PFSK-1 (cell line): ENCODE results near the gene EXOC8.

ENCODE experiments used
- FOXP2 ChIP-seq: optimal IDR thresholded peaks from 2 replicates; pipeline ENCODE3; 2011; ENCODE audit warnings: borderline replicate concordance, control low read depth, inconsistent platforms; ENCODE audit not compliant: insufficient read depth; ENCODE audit errors: extremely low read length, extremely low read depth
- POLR2AphosphoS5 ChIP-seq: IDR thresholded peaks from 2 replicates; pipeline ENCODE4 v1.6.1; 2012; ENCODE audit warnings: low read depth, mild to moderate bottlenecking, control low read depth, low read length, moderate library complexity
- REST ChIP-seq, 2 experiments: IDR thresholded peaks; 2 replicates each; pipeline versions ENCODE4 v1.6.1 to v1.8.0; 2011 to 2012; ENCODE audit warnings: low read depth in 2 of 2, low read length in 2 of 2, control low read depth in 1 of 2, inconsistent platforms in 1 of 2, mild to moderate bottlenecking in 1 of 2, moderate library complexity in 1 of 2; ENCODE audit not compliant: insufficient read depth in 1 of 2
- SIN3A ChIP-seq: IDR thresholded peaks from 2 replicates; pipeline ENCODE4 v1.6.1; 2012; ENCODE audit warnings: mild to moderate bottlenecking, low read length, moderate library complexity, borderline replicate concordance; ENCODE audit not compliant: insufficient read depth
- TAF1 ChIP-seq: IDR thresholded peaks from 2 replicates; pipeline ENCODE4 v1.6.1; 2012; ENCODE audit warnings: low read length, control low read depth, borderline replicate concordance; ENCODE audit not compliant: insufficient read depth

Gene EXOC8

GRCh38 chr1:231315887-231316286, 21.8 kb downstream of the EXOC8 start:
- TF ChIP-seq TAF1 (no peak), SIN3A (no peak), FOXP2 (no peak), POLR2AphosphoS5 (no peak), REST (IDR thresholded peaks at IDR 0.05; ENCODE audit: insufficient read depth in 1 of 2, low read depth in 2 of 2, low read length in 2 of 2) (no peak)

GRCh38 chr1:231313661-231314060, 24.0 kb downstream of the EXOC8 start:
- TF ChIP-seq TAF1: no peak
- TF ChIP-seq REST (IDR thresholded peaks at IDR 0.05; ENCODE audit: insufficient read depth in 1 of 2, low read depth in 2 of 2, low read length in 2 of 2): no peak
- TF ChIP-seq FOXP2: no peak
- TF ChIP-seq SIN3A: no peak
- no peak for TF ChIP-seq POLR2AphosphoS5

- TF ChIP-seq SIN3A (no peak), REST (IDR thresholded peaks at IDR 0.05; ENCODE audit: insufficient read depth in 1 of 2, low read depth in 2 of 2, low read length in 2 of 2) (no peak), FOXP2 (no peak), POLR2AphosphoS5 (no peak), TAF1 (no peak)
Measured at GRCh38 chr1:231312432-231312788, 25.2 kb downstream of the EXOC8 start.

- TF ChIP-seq TAF1: no peak
- no peak for TF ChIP-seq FOXP2
- no peak for TF ChIP-seq POLR2AphosphoS5
- no peak for TF ChIP-seq REST (IDR thresholded peaks at IDR 0.05; ENCODE audit: insufficient read depth in 1 of 2, low read depth in 2 of 2, low read length in 2 of 2)
- TF ChIP-seq SIN3A: no peak
Measured at GRCh38 chr1:231311720-231312431, 25.8 kb downstream of the EXOC8 start.
